ENCODE data around the gene CNTNAP2. TPM values are rescaled to one million over a fixed set of nuclear protein-coding genes. Genes with fewer than 3 reads are reported as not detected.

CNTNAP2 gene
- total and polyA plus RNA-seq, 2 donors from 2014 or later = 0.06 to 0.13 TPM

DNA sequence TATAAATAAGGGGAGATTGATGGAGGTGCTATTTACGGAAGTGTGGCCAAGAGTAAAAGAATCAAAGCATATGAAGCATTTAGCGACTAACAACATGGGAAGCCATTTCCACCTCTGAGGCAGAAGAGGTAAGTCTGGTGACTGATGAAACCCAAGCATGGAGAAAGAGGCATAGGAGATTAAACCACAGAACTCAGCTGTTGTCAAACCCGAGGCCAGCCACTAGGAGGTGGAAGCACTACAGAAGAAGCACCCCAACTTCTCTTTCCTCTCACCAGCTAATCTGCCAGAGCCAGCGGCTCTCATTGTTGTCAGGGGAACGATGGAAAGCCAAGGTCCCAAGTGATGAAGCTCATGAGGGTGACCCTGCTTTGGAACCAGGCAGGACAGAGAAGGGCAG is 19.6 kb upstream of the CNTNAP2 start:
- no peak overlapping the region for H3K27ac ChIP-seq (ENCODE audit: low read depth in 2 of 2, low read length in 2 of 2)
- DNase-seq (peak in 1 of 5 donors; percentile 6), FAIRE-seq (no peak)
- H3K4me1 ChIP-seq (ENCODE audit: control insufficient read depth in 2 of 3, insufficient read depth in 2 of 3, low read depth in 1 of 3, low read length in 3 of 3) = no peaks in the 10 kb centered on the region
- H3K36me3 ChIP-seq (ENCODE audit: control insufficient read depth in 2 of 3, insufficient read depth in 3 of 3, low read length in 3 of 3) = no peaks in the 10 kb centered on the region
- TF ChIP-seq, protein P1, sequence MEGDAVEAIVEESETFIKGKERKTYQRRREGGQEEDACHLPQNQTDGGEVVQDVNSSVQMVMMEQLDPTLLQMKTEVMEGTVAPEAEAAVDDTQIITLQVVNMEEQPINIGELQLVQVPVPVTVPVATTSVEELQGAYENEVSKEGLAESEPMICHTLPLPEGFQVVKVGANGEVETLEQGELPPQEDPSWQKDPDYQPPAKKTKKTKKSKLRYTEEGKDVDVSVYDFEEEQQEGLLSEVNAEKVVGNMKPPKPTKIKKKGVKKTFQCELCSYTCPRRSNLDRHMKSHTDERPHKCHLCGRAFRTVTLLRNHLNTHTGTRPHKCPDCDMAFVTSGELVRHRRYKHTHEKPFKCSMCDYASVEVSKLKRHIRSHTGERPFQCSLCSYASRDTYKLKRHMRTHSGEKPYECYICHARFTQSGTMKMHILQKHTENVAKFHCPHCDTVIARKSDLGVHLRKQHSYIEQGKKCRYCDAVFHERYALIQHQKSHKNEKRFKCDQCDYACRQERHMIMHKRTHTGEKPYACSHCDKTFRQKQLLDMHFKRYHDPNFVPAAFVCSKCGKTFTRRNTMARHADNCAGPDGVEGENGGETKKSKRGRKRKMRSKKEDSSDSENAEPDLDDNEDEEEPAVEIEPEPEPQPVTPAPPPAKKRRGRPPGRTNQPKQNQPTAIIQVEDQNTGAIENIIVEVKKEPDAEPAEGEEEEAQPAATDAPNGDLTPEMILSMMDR (IDR thresholded peaks at IDR 0.05; ENCODE audit: borderline replicate concordance, extremely low read depth, insufficient read depth) = no peak
- H3K9ac ChIP-seq (ENCODE audit: low read length in 3 of 3) = no peak overlapping the region
- intact Hi-C loops (cut with DNase I) = no loop called here
- H3K4me3 ChIP-seq (ENCODE audit: low read length in 3 of 3) = no peak overlapping the region
- no peaks in the 10 kb centered on the region for H3K27me3 ChIP-seq (ENCODE audit: control insufficient read depth, insufficient read depth, low read length)
- H3K9me3 ChIP-seq (ENCODE audit: control insufficient read depth in 2 of 3, insufficient read depth in 1 of 3, low read length in 3 of 3) = no peaks in the 10 kb centered on the region

DNA sequence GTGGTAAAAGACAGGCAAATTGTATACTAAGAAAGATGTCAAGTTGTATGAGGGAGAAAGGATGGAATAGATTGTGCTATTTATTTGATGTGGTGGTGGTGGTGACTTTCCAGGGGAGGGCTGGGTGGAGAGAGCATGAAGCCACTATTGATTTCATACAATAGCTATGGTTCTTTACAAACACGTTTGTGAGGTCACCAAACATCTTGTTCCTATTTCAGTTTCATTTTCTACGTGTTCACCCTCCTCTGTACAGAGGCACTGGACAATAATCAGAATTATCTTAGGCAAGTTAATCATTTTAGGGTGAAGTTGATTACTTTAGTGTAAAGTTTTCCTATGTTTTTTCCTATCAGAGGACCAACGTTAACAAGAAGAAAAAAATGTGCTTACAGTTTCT is 10.3 kb upstream of the CNTNAP2 start:
- H3K9ac ChIP-seq (ENCODE audit: low read length in 3 of 3) = no peak overlapping the region
- no peaks in the 10 kb centered on the region for H3K9me3 ChIP-seq (ENCODE audit: control insufficient read depth in 2 of 3, insufficient read depth in 1 of 3, low read length in 3 of 3)
- no peaks in the 10 kb centered on the region for H3K36me3 ChIP-seq (ENCODE audit: control insufficient read depth in 2 of 3, insufficient read depth in 3 of 3, low read length in 3 of 3)
- TF ChIP-seq, protein P1 (IDR thresholded peaks at IDR 0.05; ENCODE audit: borderline replicate concordance, extremely low read depth, insufficient read depth) = no peak
- no peak overlapping the region for H3K4me3 ChIP-seq (ENCODE audit: low read length in 3 of 3)
- H3K4me1 ChIP-seq (ENCODE audit: control insufficient read depth in 2 of 3, insufficient read depth in 2 of 3, low read depth in 1 of 3, low read length in 3 of 3) = no peaks in the 10 kb centered on the region
- FAIRE-seq = no peak
- H3K27ac ChIP-seq (ENCODE audit: low read depth in 2 of 2, low read length in 2 of 2) = no peak overlapping the region
- H3K27me3 ChIP-seq (ENCODE audit: control insufficient read depth, insufficient read depth, low read length) = no peaks in the 10 kb centered on the region
- DNase-seq = no peak
- intact Hi-C loops (cut with DNase I) = no loop called here

DNA sequence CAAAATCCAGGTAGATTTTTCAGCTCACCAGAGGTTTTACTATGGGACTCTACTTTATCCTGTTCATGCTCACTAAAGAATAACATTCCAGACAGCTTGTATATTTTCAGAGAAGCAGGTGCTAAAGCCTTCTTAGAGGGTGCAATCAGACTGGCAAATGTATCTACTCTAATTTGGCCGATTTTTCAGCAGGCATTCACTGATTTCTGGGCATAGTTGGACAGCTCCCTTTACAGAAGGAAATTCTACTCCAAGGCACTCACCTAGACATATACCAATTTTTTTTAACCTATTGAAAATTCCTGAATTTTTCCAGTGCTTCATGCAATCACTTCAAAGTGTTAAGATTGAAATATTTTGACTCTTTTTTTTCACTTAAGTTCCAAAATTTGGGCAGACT is 3.8 kb upstream of the CNTNAP2 start:
- no peak overlapping the region for H3K9ac ChIP-seq (ENCODE audit: low read length in 3 of 3)
- intact Hi-C loops (cut with DNase I) = no loop called here
- TF ChIP-seq, protein P1 (IDR thresholded peaks at IDR 0.05; ENCODE audit: borderline replicate concordance, extremely low read depth, insufficient read depth) = no peak
- no peak overlapping the region for H3K4me3 ChIP-seq (ENCODE audit: low read length in 3 of 3)
- FAIRE-seq = no peak
- no peak for DNase-seq
- H3K27me3 ChIP-seq (ENCODE audit: control insufficient read depth, insufficient read depth, low read length) = no peaks in the 10 kb centered on the region
- H3K27ac ChIP-seq (ENCODE audit: low read depth in 2 of 2, low read length in 2 of 2) = no peak overlapping the region
- peaks cover 0 to 8% (median 0%) of the 10 kb centered on the region in 3 donors for H3K4me1 ChIP-seq (ENCODE audit: control insufficient read depth in 2 of 3, insufficient read depth in 2 of 3, low read depth in 1 of 3, low read length in 3 of 3)
- H3K36me3 ChIP-seq (ENCODE audit: control insufficient read depth in 2 of 3, insufficient read depth in 3 of 3, low read length in 3 of 3) = no peaks in the 10 kb centered on the region
- no peaks in the 10 kb centered on the region for H3K9me3 ChIP-seq (ENCODE audit: control insufficient read depth in 2 of 3, insufficient read depth in 1 of 3, low read length in 3 of 3)

DNA sequence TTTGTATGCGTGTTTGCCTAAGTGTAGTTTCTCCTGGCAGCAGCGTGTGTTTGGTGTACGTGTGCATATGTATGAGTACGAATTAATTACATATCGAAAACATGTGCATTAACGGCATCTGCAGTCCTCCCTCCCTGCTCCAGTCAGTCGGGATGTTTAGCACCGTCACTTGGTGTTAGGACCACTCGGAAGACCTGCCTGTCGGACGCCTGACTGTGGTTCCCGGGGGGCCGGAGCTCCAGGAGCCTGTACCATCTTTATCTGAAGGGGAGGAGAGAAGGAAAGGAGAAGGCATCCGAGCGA is 1.1 kb upstream of the CNTNAP2 start:
- Histone ChIP-seq H3K9me3 (ENCODE audit: control insufficient read depth in 2 of 3, insufficient read depth in 1 of 3, low read length in 3 of 3) (no peaks in the 10 kb centered on the region), H3K27me3 (ENCODE audit: control insufficient read depth, insufficient read depth, low read length) (no peaks in the 10 kb centered on the region), H3K4me1 (ENCODE audit: control insufficient read depth in 2 of 3, insufficient read depth in 2 of 3, low read depth in 1 of 3, low read length in 3 of 3) (peaks cover 0 to 8% (median 0%) of the 10 kb centered on the region in 3 donors), H3K36me3 (ENCODE audit: control insufficient read depth in 2 of 3, insufficient read depth in 3 of 3, low read length in 3 of 3) (no peaks in the 10 kb centered on the region), H3K9ac (ENCODE audit: low read length in 3 of 3) (no peak overlapping the region), H3K27ac (ENCODE audit: low read depth in 2 of 2, low read length in 2 of 2) (no peak overlapping the region), H3K4me3 (ENCODE audit: low read length in 3 of 3) (peak overlapping the region in 2 of 3 donors; percentile 47 to 55)
- FAIRE-seq (no peak), DNase-seq (no peak)
- TF ChIP-seq, protein P1 (IDR thresholded peaks at IDR 0.05; ENCODE audit: borderline replicate concordance, extremely low read depth, insufficient read depth) = no peak
- intact Hi-C loops (cut with DNase I) = no loop called here
